GM12872 (cell line): ENCODE measurements around the gene THTPA.

Source experiments
- CTCF ChIP-seq: IDR thresholded peaks from 3 replicates; pipeline ENCODE4 v1.5.1; 2011; ENCODE audit warnings: low read depth, mild to moderate bottlenecking, low read length, moderate library complexity; ENCODE audit not compliant: insufficient read depth

Gene THTPA

GRCh38 chr14:23536494-23536893 is 19.6 kb upstream of the THTPA start:
- no peak for TF ChIP-seq CTCF

- no peak for TF ChIP-seq CTCF
These were observed 18.6 kb upstream of the THTPA start for GRCh38 chr14:23537351-23538049.

- TF ChIP-seq CTCF, result no peak
These were observed 17.9 kb upstream of the THTPA start for GRCh38 chr14:23538050-23538718.

- no peak for TF ChIP-seq CTCF
These were observed 17.3 kb upstream of the THTPA start for GRCh38 chr14:23538785-23539184.

- TF ChIP-seq CTCF, result peak; percentile 92
These were observed 16.6 kb upstream of the THTPA start for GRCh38 chr14:23539248-23540140.

GRCh38 chr14:23540141-23540469 is 16.0 kb upstream of the THTPA start:
- no peak for TF ChIP-seq CTCF

- no peak for TF ChIP-seq CTCF
These were observed 13.8 kb upstream of the THTPA start for GRCh38 chr14:23542261-23542660.
